Breast epithelium (tissue), 3 donors: ENCODE results near the gene BEX1.

ENCODE experiments used
- CTCF ChIP-seq, 3 donors: fragments of 450-650 bp; IDR thresholded peaks; one replicate each; pipeline ENCODE4 v1.5.1; 2016 to 2017; ENCODE audit warnings: antibody characterized with exemption in 3 of 3, mild to moderate bottlenecking in 3 of 3, moderate library complexity in 3 of 3
- POLR2A ChIP-seq: fragments of 450-650 bp; IDR thresholded peaks from one replicate; pipeline ENCODE4 v1.6.1; 2016; ENCODE audit warnings: antibody characterized with exemption, mild to moderate bottlenecking, moderate library complexity

GRCh38 chrX:103098488-103098887, 34.5 kb upstream of the BEX1 start:
- TF ChIP-seq CTCF (IDR thresholded peaks at IDR 0.05) (no peak), POLR2A (no peak)
